ENCODE data around the gene JMJD6.
A peak's percentile ranks its signal among the peaks of the same experiment; 100 is the strongest.

Gene JMJD6

GRCh38 chr17:76697702-76698465, 28.5 kb downstream of the JMJD6 start:
- no peak for DNase-seq (ENCODE audit: low spot score)

- no peak for DNase-seq (ENCODE audit: low spot score)
Measured at GRCh38 chr17:76696763-76697701, 29.4 kb downstream of the JMJD6 start.

- no peak for DNase-seq (ENCODE audit: low spot score)
Measured at GRCh38 chr17:76695059-76695831, 31.2 kb downstream of the JMJD6 start.

- no peak for DNase-seq (ENCODE audit: low spot score)
Measured at GRCh38 chr17:76691379-76692191, 34.8 kb downstream of the JMJD6 start.

GRCh38 chr17:76690596-76691280, 35.7 kb downstream of the JMJD6 start:
- no peak for DNase-seq (ENCODE audit: low spot score)

GRCh38 chr17:76689859-76690258, 36.5 kb downstream of the JMJD6 start:
- no peak for DNase-seq (ENCODE audit: low spot score)

- DNase-seq (ENCODE audit: low spot score): no peak
Measured at GRCh38 chr17:76688165-76688622, 38.2 kb downstream of the JMJD6 start.

- no peak for DNase-seq (ENCODE audit: low spot score)
Measured at GRCh38 chr17:76687298-76688164, 38.9 kb downstream of the JMJD6 start.

- no peak for DNase-seq (ENCODE audit: low spot score)
Measured at GRCh38 chr17:76686538-76687297, 39.7 kb downstream of the JMJD6 start.

- DNase-seq (ENCODE audit: low spot score): no peak
Measured at GRCh38 chr17:76685846-76686245, 40.6 kb downstream of the JMJD6 start.

GRCh38 chr17:76685366-76685765, 41.0 kb downstream of the JMJD6 start:
- DNase-seq (ENCODE audit: low spot score): no peak

GRCh38 chr17:76684756-76685155, 41.6 kb downstream of the JMJD6 start:
- no peak for DNase-seq (ENCODE audit: low spot score)

- no peak for DNase-seq (ENCODE audit: low spot score)
Measured at GRCh38 chr17:76683921-76684745, 42.3 kb downstream of the JMJD6 start.

- no peak for DNase-seq (ENCODE audit: low spot score)
Measured at GRCh38 chr17:76683011-76683755, 43.2 kb downstream of the JMJD6 start.

- no peak for DNase-seq (ENCODE audit: low spot score)
Measured at GRCh38 chr17:76682296-76682695, 44.1 kb downstream of the JMJD6 start.

GRCh38 chr17:76681222-76682137, 44.9 kb downstream of the JMJD6 start:
- DNase-seq (ENCODE audit: low spot score): peak; percentile 26
